Activated T-cell treated with anti-CD3 and anti-CD28 coated beads, Interleukin-2, amount 50 U/mL, for 4 hours (primary cell): ENCODE data around the gene SLC25A31. TPM values are rescaled to one million over a fixed set of nuclear protein-coding genes. Genes with fewer than 3 reads are reported as not detected.

Experiments
- ATAC-seq, 2 donors: fragments of 200-7000 bp; cut with Tn5 transposase; one replicate each; pipeline ENCODE4 v1.10.0; 2021
- DNase-seq: peaks from one replicate; pipeline ENCODE4 v3.0.0-alpha.2; 2020
- H3K27me3 Mint-ChIP-seq: one replicate; pipeline ENCODE4 v1.8.0; 2021; ENCODE audit warnings: low read depth, mixed read lengths
- H3K36me3 Mint-ChIP-seq: one replicate; pipeline ENCODE4 v1.8.0; 2022; ENCODE audit warnings: mixed read lengths; ENCODE audit not compliant: insufficient read depth
- H3K4me1 Mint-ChIP-seq: one replicate; pipeline ENCODE4 v1.8.0; 2021; ENCODE audit warnings: low read depth, mixed read lengths
- H3K4me3 Mint-ChIP-seq: one replicate; pipeline ENCODE4 v1.8.0; 2021; ENCODE audit warnings: mild to moderate bottlenecking, moderate library complexity, mixed read lengths
- H3K9me3 Mint-ChIP-seq: one replicate; pipeline ENCODE4 v1.8.0; 2021; ENCODE audit warnings: mixed read lengths
- total RNA-seq, 3 donors: library from RNA; stranded (reverse); gene quantifications; one replicate each; pipeline ENCODE4 v1.2.1, GENCODE V29; 2021

The SLC25A31 gene
- not detected for total RNA-seq

- no peaks in the 10 kb centered on the region for H3K4me1 Mint-ChIP-seq
- no peaks in the 10 kb centered on the region for H3K36me3 Mint-ChIP-seq
- H3K9me3 Mint-ChIP-seq: no peaks in the 10 kb centered on the region
- DNase-seq: no peak
- no peak for ATAC-seq
- peaks cover 5% of the 10 kb centered on the region for H3K27me3 Mint-ChIP-seq
- H3K4me3 Mint-ChIP-seq: no peak within 1 kb of the TSS
Observed at GRCh38 chr4:127730142-127730913, at the start of gene SLC25A31. SLC25A31 (plus strand) TSS chr4:127730400; CDS start chr4:127730546, 146 bp downstream.

DNA sequence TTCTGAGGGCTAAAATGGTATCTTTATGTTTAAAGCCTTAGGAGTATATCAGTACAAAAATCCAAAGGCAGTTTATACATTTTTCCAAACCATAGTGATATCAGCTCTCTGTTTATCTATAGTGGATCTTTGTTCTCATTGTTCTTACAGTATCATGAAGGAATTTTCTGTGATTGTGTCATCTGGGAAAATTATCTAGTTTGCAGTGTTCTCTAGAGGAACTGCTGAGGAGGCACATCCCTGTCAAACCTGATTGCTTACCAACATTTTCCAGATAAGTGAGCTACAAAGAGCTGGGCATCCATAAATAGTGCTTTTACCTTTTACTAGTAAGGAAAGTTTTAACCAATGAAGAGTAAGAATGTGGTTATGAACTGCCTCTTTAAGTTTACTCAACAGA, 44.9 kb upstream of the SLC25A31 start:
- no peak for ATAC-seq
- no peaks in the 10 kb centered on the region for H3K4me1 Mint-ChIP-seq
- no peaks in the 10 kb centered on the region for H3K9me3 Mint-ChIP-seq
- DNase-seq: no peak
- H3K36me3 Mint-ChIP-seq: no peaks in the 10 kb centered on the region
- H3K27me3 Mint-ChIP-seq: no peaks in the 10 kb centered on the region
- no peak overlapping the region for H3K4me3 Mint-ChIP-seq

- H3K4me3 Mint-ChIP-seq: no peak overlapping the region
- DNase-seq (no peak), ATAC-seq (no peak)
- H3K9me3 Mint-ChIP-seq: no peaks in the 10 kb centered on the region
- no peaks in the 10 kb centered on the region for H3K4me1 Mint-ChIP-seq
- no peaks in the 10 kb centered on the region for H3K36me3 Mint-ChIP-seq
- H3K27me3 Mint-ChIP-seq: no peaks in the 10 kb centered on the region
Observed at GRCh38 chr4:127686658-127687057, 43.5 kb upstream of the SLC25A31 start.

- DNase-seq (no peak), ATAC-seq (no peak)
- Mint-ChIP-seq H3K4me3 (no peak overlapping the region), H3K36me3 (no peaks in the 10 kb centered on the region), H3K9me3 (no peaks in the 10 kb centered on the region), H3K27me3 (no peaks in the 10 kb centered on the region), H3K4me1 (no peaks in the 10 kb centered on the region)
Observed at GRCh38 chr4:127687580-127687979, 42.6 kb upstream of the SLC25A31 start.

DNA sequence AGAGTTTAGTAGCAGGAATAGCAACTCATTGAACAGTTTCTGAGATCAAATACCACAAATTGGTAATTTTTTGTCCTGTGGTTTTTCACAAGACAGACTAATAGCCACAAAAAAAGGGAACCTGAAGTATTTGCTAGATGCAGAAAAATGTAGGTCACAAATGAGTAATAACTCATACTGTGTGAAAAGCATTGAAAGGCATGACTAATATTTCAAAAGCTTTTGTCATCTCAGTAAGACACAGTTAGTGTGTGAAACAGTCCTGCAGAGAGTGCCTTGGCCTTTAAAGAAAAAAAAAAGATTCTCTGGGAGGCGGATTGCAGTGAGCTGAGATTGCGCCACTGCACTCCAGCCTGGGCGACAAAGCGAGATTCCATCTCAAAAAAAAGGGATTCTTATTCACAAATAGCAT, 31.4 kb upstream of the SLC25A31 start:
- H3K4me3 Mint-ChIP-seq: no peak overlapping the region
- ATAC-seq (no peak), DNase-seq (no peak)
- H3K36me3 Mint-ChIP-seq: no peaks in the 10 kb centered on the region
- peaks cover 2% of the 10 kb centered on the region for H3K27me3 Mint-ChIP-seq
- no peaks in the 10 kb centered on the region for H3K4me1 Mint-ChIP-seq
- H3K9me3 Mint-ChIP-seq: peaks cover 5% of the 10 kb centered on the region

- no peak for DNase-seq
- Mint-ChIP-seq H3K36me3 (no peaks in the 10 kb centered on the region), H3K4me3 (no peak overlapping the region), H3K27me3 (peaks cover 2% of the 10 kb centered on the region), H3K4me1 (no peaks in the 10 kb centered on the region), H3K9me3 (no peaks in the 10 kb centered on the region)
- ATAC-seq: no peak
Observed at GRCh38 chr4:127708985-127709384, 21.2 kb upstream of the SLC25A31 start.

DNA sequence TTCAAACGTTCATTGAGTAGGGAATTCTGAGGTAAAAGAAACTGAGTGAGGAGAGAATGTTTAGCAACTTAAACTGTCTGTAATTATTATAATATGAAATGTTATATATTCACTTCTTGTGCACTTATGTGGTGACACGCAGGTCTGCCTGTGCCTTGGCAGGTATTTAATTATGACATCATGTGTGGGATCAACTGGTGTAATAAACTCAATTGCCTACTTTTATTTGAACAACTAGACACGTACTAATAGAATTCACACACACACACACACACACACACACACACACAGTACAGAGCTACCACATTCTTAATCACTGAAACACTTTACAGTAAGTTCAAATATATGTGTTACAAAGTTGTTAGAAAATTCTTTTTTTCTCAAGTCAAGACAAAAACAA, 20.7 kb upstream of the SLC25A31 start:
- DNase-seq (no peak), ATAC-seq (no peak)
- no peaks in the 10 kb centered on the region for H3K4me1 Mint-ChIP-seq
- H3K36me3 Mint-ChIP-seq: no peaks in the 10 kb centered on the region
- H3K27me3 Mint-ChIP-seq: peaks cover 2% of the 10 kb centered on the region
- H3K4me3 Mint-ChIP-seq: no peak overlapping the region
- H3K9me3 Mint-ChIP-seq: no peaks in the 10 kb centered on the region

DNA sequence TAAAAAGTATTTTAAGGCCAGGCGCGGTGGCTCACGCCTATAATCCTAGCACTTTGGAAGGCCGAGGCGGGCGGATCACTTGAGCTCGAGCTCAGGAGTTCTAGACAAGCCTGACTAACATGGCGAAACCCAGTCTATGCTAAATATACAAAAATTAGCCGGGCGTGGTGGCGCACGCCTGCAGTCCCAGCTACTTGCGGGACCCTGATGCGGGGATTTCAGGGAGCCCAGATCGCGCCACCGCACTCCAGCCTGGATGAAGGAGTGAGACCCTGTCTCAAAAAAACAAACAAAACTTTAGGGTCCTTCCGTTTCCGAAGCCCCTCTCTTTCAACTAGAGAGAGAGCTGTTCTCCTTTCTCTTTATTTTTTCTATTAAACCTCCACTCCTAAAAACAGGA, 1.2 kb downstream of the SLC25A31 start:
- ATAC-seq (no peak), DNase-seq (no peak)
- Mint-ChIP-seq H3K9me3 (no peaks in the 10 kb centered on the region), H3K4me1 (no peaks in the 10 kb centered on the region), H3K27me3 (peaks cover 3% of the 10 kb centered on the region), H3K36me3 (no peaks in the 10 kb centered on the region), H3K4me3 (no peak overlapping the region)

DNA sequence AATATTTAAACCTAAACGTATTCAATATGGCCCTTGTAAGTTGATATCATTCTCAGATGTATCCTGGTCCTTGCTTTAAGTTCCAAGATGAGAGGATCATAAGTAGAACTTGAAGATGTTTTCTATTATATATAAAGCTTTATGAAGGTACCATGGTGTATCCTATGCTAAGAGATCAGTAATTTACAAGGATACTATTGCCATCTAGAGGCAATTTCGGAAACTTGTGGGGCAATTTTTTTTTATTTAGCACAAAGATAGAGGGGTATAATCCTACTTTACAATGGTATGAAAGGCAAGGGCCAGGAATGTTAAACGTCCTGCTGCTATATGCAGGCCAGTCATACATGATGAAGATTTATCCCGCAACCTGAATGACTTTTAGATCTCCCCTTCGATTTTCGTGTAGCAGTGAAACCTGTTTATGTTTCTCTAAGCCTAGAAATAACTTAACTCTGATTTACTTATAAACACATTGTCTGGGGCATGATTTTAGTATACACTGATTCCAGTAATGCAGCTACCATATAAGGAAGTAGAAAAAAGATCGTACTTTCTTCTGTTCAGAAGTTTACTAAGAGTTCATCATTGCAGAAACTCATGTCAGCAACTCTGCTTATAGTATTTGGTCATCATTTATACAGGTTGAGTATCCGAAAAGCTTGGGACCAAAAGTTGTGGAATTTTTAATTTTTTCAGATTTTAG, 2.6 kb downstream of the SLC25A31 start:
- Mint-ChIP-seq H3K27me3 (no peaks in the 10 kb centered on the region), H3K9me3 (no peaks in the 10 kb centered on the region), H3K4me1 (no peaks in the 10 kb centered on the region), H3K36me3 (no peaks in the 10 kb centered on the region), H3K4me3 (no peak overlapping the region)
- ATAC-seq (no peak), DNase-seq (no peak)

DNA sequence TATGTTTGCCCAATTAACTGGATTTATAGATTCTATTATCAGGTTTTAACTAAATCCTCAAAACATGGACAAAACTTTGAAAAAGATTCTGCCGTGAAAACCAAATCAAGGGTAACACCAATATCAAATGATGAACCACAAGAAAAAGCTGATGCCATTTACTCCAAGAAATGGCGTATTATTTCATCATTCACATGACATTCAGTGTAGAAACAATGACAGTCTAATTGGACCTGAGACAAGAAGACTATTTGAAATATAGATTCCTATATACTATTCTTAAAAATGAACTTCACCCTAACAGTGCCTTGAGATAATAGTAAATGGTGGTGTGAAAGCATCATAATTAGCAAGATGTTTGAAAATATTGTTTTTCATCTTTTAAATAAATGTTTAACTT, 4.8 kb downstream of the SLC25A31 start:
- H3K9me3 Mint-ChIP-seq: no peaks in the 10 kb centered on the region
- ATAC-seq (no peak), DNase-seq (no peak)
- no peaks in the 10 kb centered on the region for H3K4me1 Mint-ChIP-seq
- H3K27me3 Mint-ChIP-seq: no peaks in the 10 kb centered on the region
- H3K36me3 Mint-ChIP-seq: no peaks in the 10 kb centered on the region
- no peak overlapping the region for H3K4me3 Mint-ChIP-seq

- Mint-ChIP-seq H3K4me1 (no peaks in the 10 kb centered on the region), H3K9me3 (peaks cover under 1% of the 10 kb centered on the region), H3K4me3 (no peak overlapping the region), H3K36me3 (no peaks in the 10 kb centered on the region), H3K27me3 (peaks cover 5% of the 10 kb centered on the region)
- DNase-seq (no peak), ATAC-seq (no peak)
Observed at GRCh38 chr4:127737295-127737694, 7.1 kb downstream of the SLC25A31 start.

GRCh38 chr4:127741247-127741646, 11.0 kb downstream of the SLC25A31 start:
- Mint-ChIP-seq H3K36me3 (no peaks in the 10 kb centered on the region), H3K4me3 (no peak overlapping the region), H3K27me3 (peaks cover 6% of the 10 kb centered on the region), H3K9me3 (peaks cover 5% of the 10 kb centered on the region), H3K4me1 (no peaks in the 10 kb centered on the region)
- ATAC-seq: no peak
- no peak for DNase-seq

DNA sequence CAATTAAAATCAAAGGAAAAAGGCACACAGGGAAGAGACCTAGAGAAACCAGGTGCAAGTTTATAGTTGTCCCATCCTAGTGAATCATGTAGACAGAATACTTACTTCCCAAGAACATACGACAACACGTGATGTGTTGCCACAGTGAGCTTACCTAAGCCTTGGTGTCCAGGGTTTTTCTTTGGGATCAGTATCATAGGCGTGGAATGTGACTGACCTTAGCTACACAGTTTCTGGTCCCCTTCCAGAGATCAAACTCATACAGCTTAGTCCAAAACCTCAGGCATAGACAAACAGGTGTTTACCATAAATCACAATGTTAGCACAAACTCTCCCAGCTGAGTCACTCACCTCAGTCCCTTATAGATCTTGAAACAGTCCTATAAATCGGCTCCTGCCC, 17.7 kb downstream of the SLC25A31 start:
- H3K4me1 Mint-ChIP-seq: no peaks in the 10 kb centered on the region
- H3K27me3 Mint-ChIP-seq: peaks cover 4% of the 10 kb centered on the region
- no peaks in the 10 kb centered on the region for H3K36me3 Mint-ChIP-seq
- no peak overlapping the region for H3K4me3 Mint-ChIP-seq
- ATAC-seq: no peak
- no peak for DNase-seq
- peaks cover 14% of the 10 kb centered on the region for H3K9me3 Mint-ChIP-seq

DNA sequence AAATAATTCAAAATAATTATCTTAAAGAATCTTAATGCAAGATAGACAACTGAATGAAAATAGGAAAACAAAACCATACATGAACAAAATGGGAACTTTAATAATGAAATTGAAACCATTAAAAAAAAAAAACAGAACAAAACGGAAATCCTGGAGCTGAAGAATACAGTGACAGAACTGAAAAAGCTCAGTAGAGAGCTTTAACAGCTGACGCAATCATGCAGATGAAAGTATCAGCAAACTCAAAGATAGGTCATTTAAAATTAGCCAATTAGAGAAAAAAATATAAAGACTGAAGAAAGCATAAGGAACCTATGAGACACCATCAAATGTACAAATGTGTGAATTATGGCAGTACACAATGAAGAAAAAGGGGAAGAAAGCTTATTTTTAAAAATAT, 18.8 kb downstream of the SLC25A31 start:
- Mint-ChIP-seq H3K4me1 (no peaks in the 10 kb centered on the region), H3K9me3 (peaks cover 15% of the 10 kb centered on the region), H3K4me3 (no peak overlapping the region), H3K27me3 (peaks cover 5% of the 10 kb centered on the region), H3K36me3 (no peaks in the 10 kb centered on the region)
- no peak for DNase-seq
- no peak for ATAC-seq

- H3K4me1 Mint-ChIP-seq: no peaks in the 10 kb centered on the region
- no peaks in the 10 kb centered on the region for H3K36me3 Mint-ChIP-seq
- H3K4me3 Mint-ChIP-seq: no peak overlapping the region
- peaks cover 9% of the 10 kb centered on the region for H3K9me3 Mint-ChIP-seq
- DNase-seq: no peak
- H3K27me3 Mint-ChIP-seq: peaks cover 6% of the 10 kb centered on the region
- ATAC-seq: no peak
Observed at GRCh38 chr4:127756906-127757305, 26.7 kb downstream of the SLC25A31 start.
